ENCODE results near the gene TTR. TPM values are rescaled to one million over a fixed set of nuclear protein-coding genes. Genes with fewer than 3 reads are reported as not detected.
A peak's percentile ranks its signal among the peaks of the same experiment; 100 is the strongest.

The TTR gene
- polyA plus RNA-seq, 1 of the 3 experiments (the other 2 are of a cell fraction) = not detected

- H3K79me2 ChIP-seq (ENCODE audit: insufficient read depth) = no peaks in the 10 kb centered on the region
- H3K4me3 ChIP-seq (ENCODE audit: low read depth in 2 of 2, low read length in 1 of 2) = no peak overlapping the region
- no peak for DNase-seq
- H3K4me2 ChIP-seq = no peak overlapping the region
- no peaks in the 10 kb centered on the region for H4K20me1 ChIP-seq (ENCODE audit: insufficient read depth)
- 74% methylated on average over 10 of the region's 10 CpGs for WGBS (ENCODE audit: low lambda C conversion rate)
- peaks cover 11% of the 10 kb centered on the region for H3F3A ChIP-seq (replicated peaks; ENCODE audit: insufficient read depth)
- no peaks in the 10 kb centered on the region for H3K9me3 ChIP-seq
- no peak overlapping the region for H3K9ac ChIP-seq
- H2AFZ ChIP-seq (ENCODE audit: low read depth) = no peak overlapping the region
- no peaks in the 10 kb centered on the region for H3K27me3 ChIP-seq (ENCODE audit: insufficient read depth)
- no peak overlapping the region for H3K27ac ChIP-seq (ENCODE audit: low read depth in 2 of 2, low read length in 1 of 2)
- no peaks in the 10 kb centered on the region for H3K9me2 ChIP-seq
- POLR2A ChIA-PET = no interaction called here
- H3K36me3 ChIP-seq (replicated peaks in 1 of 2; ENCODE audit: control insufficient read depth in 1 of 2, insufficient read depth in 2 of 2, low read length in 1 of 2) = no peaks in the 10 kb centered on the region
- TF ChIP-seq CHD2 (IDR thresholded peaks at IDR 0.05; ENCODE audit: low read length, partially characterized antibody) (no peak), GATA2 (CRISPR knock-in tag; IDR thresholded peaks at IDR 0.05) (no peak), GABPA (IDR thresholded peaks at IDR 0.05; ENCODE audit: low read depth) (no peak), USF2 (IDR thresholded peaks at IDR 0.05; ENCODE audit: borderline replicate concordance, low read depth, low read length) (no peak), JUND (IDR thresholded peaks at IDR 0.05) (no peak), MAX (IDR thresholded peaks at IDR 0.05; ENCODE audit: low read depth) (no peak), TCF12 (IDR thresholded peaks at IDR 0.05) (no peak)
- peaks cover 4 to 7% of the 10 kb centered on the region in 2 experiments; a peak in 3 of 4 replicates for H3K4me1 ChIP-seq (ENCODE audit: control insufficient read depth in 1 of 2, insufficient read depth in 2 of 2, low read depth in 1 of 2, low read length in 1 of 2)
- CTCF ChIA-PET = no interaction called here
These were observed 955 bp downstream of the TTR start for GRCh38 chr18:31592506-31593157.

GRCh38 chr18:31595121-31595771 is 3.6 kb downstream of the TTR start:
- Histone ChIP-seq H3K4me2 (peak overlapping the region; percentile 45), H3K27me3 (ENCODE audit: insufficient read depth) (no peaks in the 10 kb centered on the region), H3K79me2 (ENCODE audit: insufficient read depth) (no peaks in the 10 kb centered on the region), H2AFZ (ENCODE audit: low read depth) (peak overlapping the region; percentile 3; the same call in 1 of the 2 replicates), H3K9me2 (no peaks in the 10 kb centered on the region), H3K9ac (peak overlapping the region; percentile 5; the same call in 1 of the 2 replicates), H3K9me3 (no peaks in the 10 kb centered on the region), H3K4me3 (ENCODE audit: low read depth in 2 of 2, low read length in 1 of 2) (no peak overlapping the region), H4K20me1 (ENCODE audit: insufficient read depth) (no peaks in the 10 kb centered on the region), H3K36me3 (replicated peaks in 1 of 2; ENCODE audit: control insufficient read depth in 1 of 2, insufficient read depth in 2 of 2, low read length in 1 of 2) (no peaks in the 10 kb centered on the region), H3F3A (replicated peaks; ENCODE audit: insufficient read depth) (peaks cover 11% of the 10 kb centered on the region), H3K4me1 (ENCODE audit: control insufficient read depth in 1 of 2, insufficient read depth in 2 of 2, low read depth in 1 of 2, low read length in 1 of 2) (peaks cover 4 to 7% of the 10 kb centered on the region in 2 experiments; a peak in 3 of 4 replicates), H3K27ac (ENCODE audit: low read depth in 2 of 2, low read length in 1 of 2) (peak overlapping the region in 1 of 2 experiments; percentile 85; a peak in 2 of 4 replicates)
- no peak for DNase-seq
- ChIA-PET POLR2A (no interaction called here), CTCF (interaction anchor here (0.6 to 1.1 kb wide), 2 partner anchors 15 to 147 kb away, joined by 3 read pairs; no protein-coding TSS in a partner anchor)
- TF ChIP-seq RXRA (IDR thresholded peaks at IDR 0.05; ENCODE audit: borderline replicate concordance, low read depth) (no peak), NFIC (IDR thresholded peaks at IDR 0.05; ENCODE audit: borderline replicate concordance) (no peak), USF2 (IDR thresholded peaks at IDR 0.05; ENCODE audit: borderline replicate concordance, low read depth, low read length) (no peak), RAD21 (IDR thresholded peaks at IDR 0.05; ENCODE audit: low read length) (no peak), MXI1 (IDR thresholded peaks at IDR 0.05; ENCODE audit: low read depth, low read length) (no peak), TAF1 (IDR thresholded peaks at IDR 0.05; ENCODE audit: borderline replicate concordance, low read depth, low read length) (no peak), IRF3 (IDR thresholded peaks at IDR 0.05; ENCODE audit: low read depth, low read length) (no peak), GATA2 (CRISPR knock-in tag; IDR thresholded peaks at IDR 0.05) (no peak), SMC3 (IDR thresholded peaks at IDR 0.05; ENCODE audit: low read depth, low read length) (no peak), FOXJ3 (CRISPR knock-in tag; IDR thresholded peaks at IDR 0.05) (no peak), POLR2AphosphoS5 (IDR thresholded peaks at IDR 0.05; ENCODE audit: low read depth, low read length) (no peak), EP300 (IDR thresholded peaks at IDR 0.05; ENCODE audit: borderline replicate concordance in 1 of 2, low read depth in 1 of 2, low read length in 1 of 2) (no peak), TCF12 (IDR thresholded peaks at IDR 0.05) (no peak; the same call in 1 of the 2 replicates)
- 70% methylated on average over 5 of the region's 5 CpGs for WGBS (ENCODE audit: low lambda C conversion rate)
